Activated CD4-positive, alpha-beta T cell treated with anti-CD3 and anti-CD28 coated beads, Interleukin-2, amount 50 U/mL, for 24 hours (primary cell): ENCODE results near the gene DMD.
"Not testable (repeated sequence)": the region's sequence is repeated elsewhere in the genome, so short reads cannot be mapped to it uniquely, and the experiment has no call there.

ENCODE experiments used
- DNase-seq, 2 donors: peaks; one replicate each; pipeline ENCODE4 v3.0.0-alpha.2; 2020; ENCODE audit warnings: low read depth in 1 of 2, low spot score in 1 of 2

Gene DMD

GRCh38 chrX:32289356-32289755 is 922.0 kb downstream of the DMD start:
- DNase-seq: no peak

DNA sequence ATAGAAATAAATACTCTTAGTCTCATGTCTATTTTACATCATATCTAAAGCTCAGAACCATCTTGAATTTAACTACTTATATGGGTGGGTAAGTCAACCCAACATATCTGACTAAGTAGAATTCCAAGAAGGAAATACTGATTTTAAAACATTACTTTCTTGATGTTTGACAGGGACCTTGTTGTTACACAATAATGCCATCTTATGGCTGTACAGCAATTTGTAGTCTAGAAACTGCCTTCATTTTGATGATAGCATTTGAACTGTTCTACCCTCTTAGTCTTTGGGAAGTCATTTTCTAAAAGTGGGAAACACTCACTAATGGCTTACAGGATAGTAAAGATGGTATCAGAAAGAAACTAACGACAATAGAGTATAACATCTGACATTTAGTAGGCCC is 929.5 kb downstream of the DMD start:
- no peak for DNase-seq

DNA sequence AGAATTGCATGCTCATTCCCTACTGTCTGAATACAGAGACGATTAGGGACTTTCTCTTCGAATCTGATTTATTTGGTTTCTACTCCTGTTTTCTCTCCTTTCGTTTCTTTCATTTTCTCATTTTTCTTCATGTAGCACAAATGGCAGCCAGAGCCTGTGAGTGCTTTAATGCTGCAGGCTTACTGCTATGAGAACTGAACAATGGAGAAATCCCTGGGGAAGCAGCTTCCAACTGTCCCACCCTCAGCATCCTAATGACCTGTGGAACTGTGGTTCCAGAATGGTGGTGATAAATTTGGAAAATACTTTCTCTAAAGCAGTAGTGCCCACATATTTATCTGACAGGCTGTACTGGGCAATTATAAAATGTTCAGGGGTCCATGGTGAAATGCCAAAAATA is 930.4 kb downstream of the DMD start:
- DNase-seq: no peak

DNA sequence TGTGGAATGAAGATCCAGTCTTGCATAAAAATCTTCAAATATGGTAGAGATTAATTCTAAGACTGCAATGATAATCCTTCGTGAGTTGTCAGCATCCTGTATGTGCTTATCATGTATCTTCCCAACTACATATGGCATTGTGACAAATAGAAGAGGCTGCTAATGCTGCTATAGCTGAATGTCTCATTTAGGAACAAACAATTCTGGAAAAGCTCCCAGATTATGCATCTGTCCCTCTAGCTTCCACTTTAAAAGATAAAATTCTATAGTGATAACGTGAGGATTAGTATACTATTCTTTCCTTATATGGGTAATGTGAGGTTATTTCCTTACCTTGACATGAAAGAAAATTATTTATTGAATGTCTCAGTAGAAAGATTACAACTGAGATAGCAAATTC is 930.9 kb downstream of the DMD start:
- no peak for DNase-seq

DNA sequence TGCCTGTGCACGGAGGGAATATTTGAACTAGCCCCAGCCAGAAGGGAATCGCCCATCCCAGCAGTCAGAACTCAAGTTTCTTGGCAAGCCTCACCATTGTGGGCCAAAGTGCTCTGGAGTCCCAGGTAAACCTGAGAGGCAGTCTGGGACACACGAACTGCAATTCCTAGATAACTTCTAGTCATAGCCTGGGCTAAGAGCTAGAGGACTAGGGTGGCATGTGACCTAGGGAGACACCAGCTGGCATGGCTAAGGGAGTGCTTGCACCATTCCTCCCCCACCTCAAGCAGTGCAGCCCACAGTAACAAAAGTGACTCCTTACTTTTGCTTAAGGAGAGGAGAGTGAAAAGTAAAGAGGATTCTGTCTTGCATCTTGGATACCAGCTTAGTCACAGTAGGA is 935.2 kb downstream of the DMD start:
- no peak for DNase-seq

GRCh38 chrX:32269866-32270265 is 941.5 kb downstream of the DMD start:
- no peak for DNase-seq

GRCh38 chrX:32268207-32268606 is 943.1 kb downstream of the DMD start:
- DNase-seq: no peak

DNA sequence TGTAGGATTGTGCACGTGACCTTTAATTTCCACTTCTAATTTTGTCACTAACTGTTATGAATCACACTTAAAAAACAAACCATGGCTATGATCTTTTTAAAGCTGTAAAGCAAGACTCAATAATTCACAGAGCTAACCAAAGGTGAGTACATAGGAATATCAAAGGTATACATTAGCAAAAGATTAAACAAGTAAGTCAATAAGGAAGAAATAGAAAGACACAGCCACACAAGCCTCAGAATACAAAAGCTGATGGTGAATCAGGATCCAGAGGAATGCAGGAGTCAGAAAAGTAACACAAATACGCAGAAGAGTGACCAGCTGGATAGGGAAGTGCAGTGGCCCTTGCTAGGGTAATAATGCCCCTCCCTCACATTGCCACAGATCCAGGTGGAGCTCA is 943.6 kb downstream of the DMD start:
- no peak for DNase-seq

DNA sequence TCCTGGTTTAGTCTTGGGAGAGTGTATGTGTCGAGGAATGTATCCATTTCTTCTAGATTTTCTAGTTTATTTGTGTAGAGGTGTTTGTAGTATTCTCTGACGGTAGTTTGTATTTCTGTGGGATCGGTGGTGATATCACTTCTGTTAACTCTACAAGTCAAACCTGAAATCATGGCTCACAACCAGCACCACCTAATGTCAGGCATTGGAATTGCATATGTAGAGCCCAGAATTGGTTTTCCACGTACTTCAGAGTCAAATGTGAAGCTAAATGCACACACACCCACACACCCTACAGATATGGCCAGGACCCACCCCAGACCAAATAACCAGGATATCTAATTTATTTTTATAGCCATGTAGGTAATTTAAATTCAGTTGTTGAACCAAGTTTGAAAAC is 964.7 kb downstream of the DMD start:
- not testable (repeated sequence) for DNase-seq

DNA sequence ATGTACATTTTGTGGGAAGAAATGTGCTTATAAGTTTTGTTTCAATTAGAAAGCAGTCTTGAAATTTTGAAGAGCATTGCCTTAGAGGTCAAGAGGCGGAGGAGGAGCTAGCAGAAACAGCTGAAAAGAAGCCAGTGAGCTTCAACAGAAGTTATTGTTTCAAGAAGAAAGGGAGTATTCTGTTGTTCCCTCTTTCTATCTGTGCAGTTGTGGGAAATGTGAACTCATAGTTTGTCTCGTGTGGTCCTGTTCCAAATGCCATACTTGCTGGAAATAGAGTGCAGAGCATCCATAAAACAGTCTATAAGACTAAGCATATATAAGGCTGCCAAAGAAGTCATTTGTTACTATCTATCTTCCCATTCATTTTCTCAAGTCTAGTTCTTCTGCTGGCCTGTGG is 1015.7 kb downstream of the DMD start:
- no peak for DNase-seq

GRCh38 chrX:32191316-32191715 is 1020.0 kb downstream of the DMD start:
- DNase-seq: no peak

GRCh38 chrX:32185160-32185559 is 1026.2 kb downstream of the DMD start:
- no peak for DNase-seq

GRCh38 chrX:32183066-32183465 is 1028.3 kb downstream of the DMD start:
- no peak for DNase-seq

GRCh38 chrX:32176510-32176909 is 1034.8 kb downstream of the DMD start:
- no peak for DNase-seq

DNA sequence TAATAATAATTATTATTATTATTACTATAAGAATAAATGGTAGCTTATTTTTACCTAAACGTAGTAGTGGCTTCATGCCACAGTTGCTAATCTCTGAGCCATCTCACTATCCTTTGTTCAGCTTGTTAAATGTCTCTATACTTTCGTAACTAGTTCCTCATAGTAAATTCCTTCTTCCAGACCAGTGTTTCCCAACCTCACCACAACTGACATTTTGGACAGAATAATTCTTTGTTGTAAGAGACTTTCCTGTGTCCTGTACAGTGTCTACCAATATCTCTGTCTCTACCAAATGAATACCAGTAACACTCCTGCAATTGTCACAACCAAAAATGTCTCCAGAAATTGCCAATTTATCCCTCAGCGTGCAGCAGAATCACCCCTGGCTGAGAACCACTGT is 1040.9 kb downstream of the DMD start:
- DNase-seq: no peak

- no peak for DNase-seq
These were observed 1056.2 kb downstream of the DMD start for GRCh38 chrX:32155044-32155638.

DNA sequence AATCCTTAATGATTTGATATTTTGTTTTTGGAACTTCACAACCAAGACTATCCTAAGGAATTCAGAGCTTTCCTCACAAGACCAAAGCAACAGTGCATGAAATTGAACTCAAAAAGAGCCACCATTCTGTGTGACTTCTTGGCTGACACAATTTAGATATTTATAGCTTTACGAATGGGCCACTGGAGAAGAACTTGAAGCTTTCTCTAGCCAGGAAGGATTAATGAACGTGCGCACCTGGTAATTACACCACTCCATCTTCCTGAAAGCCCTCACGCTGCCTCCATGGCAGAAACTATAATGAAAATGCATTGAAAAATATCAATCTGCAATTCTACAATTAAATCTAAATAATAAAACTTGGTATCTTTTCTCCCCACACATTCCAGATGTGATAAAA is 1057.8 kb downstream of the DMD start:
- DNase-seq: no peak

- DNase-seq: no peak
These were observed 1061.2 kb downstream of the DMD start for GRCh38 chrX:32150141-32150540.

DNA sequence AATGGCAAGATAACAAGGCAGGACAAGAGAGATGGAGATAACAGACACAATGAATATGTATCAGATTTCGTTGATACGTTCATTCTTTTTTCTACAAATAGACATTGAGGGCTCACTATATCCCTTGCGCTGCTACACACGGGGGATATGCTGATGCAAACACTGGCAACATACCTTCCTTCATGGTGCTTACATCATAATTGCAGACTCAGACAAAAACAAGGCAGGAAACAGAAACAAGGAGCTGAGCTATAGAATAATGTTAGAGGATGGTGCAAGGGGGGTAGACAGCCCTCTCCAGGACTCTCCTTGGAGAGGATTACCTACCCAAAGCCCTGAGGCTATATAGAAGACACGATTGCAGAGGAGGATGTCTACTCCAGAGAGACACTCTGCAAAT is 1069.5 kb downstream of the DMD start:
- no peak for DNase-seq

DNA sequence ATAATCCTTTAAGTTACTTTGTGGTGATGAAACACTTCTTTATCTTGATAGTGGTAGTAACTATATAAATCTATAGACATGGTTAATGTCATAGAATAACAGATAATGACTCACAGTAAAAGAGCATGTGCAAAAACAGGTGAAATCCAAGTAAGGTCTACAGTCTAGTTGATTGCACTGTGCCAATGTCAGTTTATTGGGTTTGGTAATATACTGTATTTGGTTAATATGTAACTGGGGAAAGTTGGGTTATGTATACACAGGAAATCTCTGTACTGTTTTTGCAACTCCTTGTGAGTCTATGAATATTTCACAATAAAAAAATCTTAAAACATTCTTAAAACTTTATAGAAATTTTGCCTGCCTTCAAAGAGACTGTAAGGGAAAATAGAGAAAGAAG is 1071.9 kb downstream of the DMD start:
- no peak for DNase-seq

DNA sequence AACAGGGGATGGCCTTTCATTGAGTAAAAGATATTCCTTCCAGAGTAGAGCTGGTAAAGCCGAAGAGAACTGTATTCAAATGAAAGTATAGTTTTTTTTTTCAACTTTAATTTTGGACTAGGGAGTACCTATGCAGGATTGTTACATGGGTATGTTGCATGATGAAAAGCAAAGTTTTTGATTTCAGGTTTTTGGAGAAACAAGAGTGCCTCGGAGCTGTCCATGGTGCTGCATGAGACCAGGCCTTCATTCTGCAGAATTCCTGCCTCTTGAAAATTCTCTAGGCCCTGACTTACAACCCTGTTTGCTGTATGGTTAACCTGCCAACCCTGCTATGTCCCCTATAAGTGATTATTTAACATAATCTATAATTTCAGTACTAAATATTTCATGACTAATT is 1073.8 kb downstream of the DMD start:
- no peak for DNase-seq

- no peak for DNase-seq
These were observed 1084.4 kb downstream of the DMD start for GRCh38 chrX:32126997-32127396.

- no peak for DNase-seq
These were observed 1092.5 kb downstream of the DMD start for GRCh38 chrX:32118832-32119231.

DNA sequence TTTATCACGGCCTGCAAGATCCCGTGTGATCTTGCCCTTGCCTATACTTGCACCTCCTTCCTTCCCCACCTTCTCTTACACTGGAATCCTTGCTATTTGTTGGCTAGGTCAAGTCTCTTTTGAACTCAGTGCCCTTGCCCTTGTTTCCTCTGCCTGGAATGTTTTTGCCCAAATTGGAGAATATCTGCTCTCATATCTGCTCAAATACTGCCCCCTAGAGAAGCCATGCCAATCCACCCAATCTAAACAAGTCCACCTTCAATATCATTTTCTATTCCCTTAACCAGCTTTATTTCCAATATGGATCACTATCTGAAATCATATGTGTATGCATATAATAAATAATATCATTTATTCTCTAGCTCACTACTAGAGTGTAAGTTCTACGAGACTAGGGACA is 1095.3 kb downstream of the DMD start:
- DNase-seq: no peak
